HG02885 (cell line): ENCODE measurements around the gene SUSD3.
"Not testable (repeated sequence)": the region's sequence is repeated elsewhere in the genome, so short reads cannot be mapped to it uniquely, and the experiment has no call there.

Source experiments
- ATAC-seq: cut with Tn5 transposase; IDR thresholded peaks from one replicate; pipeline ENCODE4 v1.9.1; 2021; ENCODE audit warnings: mild to moderate bottlenecking; ENCODE audit not compliant: unreplicated experiment, poor library complexity

SUSD3 gene

DNA sequence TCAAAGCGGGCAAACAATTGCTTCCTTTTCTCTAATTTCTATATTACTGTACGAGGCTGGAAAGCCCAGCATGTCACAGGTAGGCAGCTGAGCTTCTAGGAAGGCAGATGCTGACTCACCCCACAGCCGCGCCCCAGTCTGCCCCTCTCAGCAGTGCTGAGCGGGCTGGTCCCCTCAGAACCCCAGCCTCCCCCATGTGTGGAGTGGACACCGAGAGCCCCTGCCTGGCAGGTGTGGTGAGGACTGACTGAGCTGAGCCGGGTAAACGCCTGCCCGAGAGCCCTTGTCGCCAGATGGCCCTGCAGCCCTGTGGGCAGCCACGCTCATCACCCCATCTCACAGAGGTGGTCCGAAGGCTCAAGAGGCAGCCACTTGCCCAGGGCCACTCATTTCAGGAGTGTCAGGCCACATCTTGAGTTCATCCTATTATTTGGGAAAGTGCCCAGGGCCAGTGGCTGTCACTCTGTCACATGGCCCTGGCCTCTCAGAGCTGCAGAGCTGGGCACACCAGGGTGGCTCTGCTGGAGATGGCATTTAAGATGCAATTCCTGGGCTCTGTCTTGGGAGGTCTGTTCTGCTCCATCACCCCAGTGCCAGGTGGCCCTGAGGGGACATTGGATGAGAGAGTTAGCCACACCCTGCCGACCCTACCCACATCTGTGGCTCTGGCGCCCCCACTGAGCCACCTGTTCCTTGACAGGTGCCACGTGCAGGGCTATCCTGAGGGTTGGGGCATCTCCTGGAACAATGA lies 50.0 kb downstream of the SUSD3 start:
- ATAC-seq = no peak

GRCh38 chr9:93110311-93110855 lies 51.9 kb downstream of the SUSD3 start:
- ATAC-seq = no peak

GRCh38 chr9:93111001-93111370 lies 52.5 kb downstream of the SUSD3 start:
- ATAC-seq = no peak

DNA sequence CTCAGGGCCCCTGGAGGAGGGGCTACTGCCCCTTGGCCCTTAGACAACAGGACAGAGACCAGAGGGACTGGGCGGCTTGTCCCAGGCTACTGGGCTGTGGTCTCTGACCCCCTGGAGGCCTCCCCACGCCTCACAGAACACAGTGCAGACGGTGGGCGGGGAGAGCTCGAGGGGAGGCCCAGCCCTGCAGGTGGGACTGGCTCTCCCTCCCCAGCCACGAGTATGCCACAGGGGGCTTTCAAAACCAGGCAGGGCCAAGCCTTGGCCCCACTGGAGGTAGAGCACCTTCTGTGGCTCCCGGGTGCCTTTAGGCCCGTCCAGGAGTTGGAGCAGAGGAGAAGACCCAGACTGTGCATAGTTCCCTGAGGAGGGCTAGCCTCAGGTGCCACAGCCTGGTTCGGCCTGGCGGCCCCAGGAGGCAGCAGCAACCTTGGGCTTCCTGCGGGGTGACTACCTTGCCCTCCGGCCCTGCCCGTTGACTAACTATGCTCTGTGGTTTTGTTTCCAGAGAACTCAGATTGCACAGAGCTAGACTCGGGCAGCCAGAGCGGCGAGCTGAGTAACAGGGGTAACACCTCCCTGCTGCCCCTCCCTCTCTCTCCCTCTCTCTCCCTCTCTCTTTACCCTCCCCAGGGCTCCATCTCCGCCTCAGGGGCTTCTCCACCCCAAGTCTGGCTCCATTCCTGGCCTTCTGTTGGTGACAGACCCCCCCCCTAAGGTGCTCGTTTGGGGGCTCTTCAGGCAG lies 53.0 kb downstream of the SUSD3 start:
- no peak for ATAC-seq

DNA sequence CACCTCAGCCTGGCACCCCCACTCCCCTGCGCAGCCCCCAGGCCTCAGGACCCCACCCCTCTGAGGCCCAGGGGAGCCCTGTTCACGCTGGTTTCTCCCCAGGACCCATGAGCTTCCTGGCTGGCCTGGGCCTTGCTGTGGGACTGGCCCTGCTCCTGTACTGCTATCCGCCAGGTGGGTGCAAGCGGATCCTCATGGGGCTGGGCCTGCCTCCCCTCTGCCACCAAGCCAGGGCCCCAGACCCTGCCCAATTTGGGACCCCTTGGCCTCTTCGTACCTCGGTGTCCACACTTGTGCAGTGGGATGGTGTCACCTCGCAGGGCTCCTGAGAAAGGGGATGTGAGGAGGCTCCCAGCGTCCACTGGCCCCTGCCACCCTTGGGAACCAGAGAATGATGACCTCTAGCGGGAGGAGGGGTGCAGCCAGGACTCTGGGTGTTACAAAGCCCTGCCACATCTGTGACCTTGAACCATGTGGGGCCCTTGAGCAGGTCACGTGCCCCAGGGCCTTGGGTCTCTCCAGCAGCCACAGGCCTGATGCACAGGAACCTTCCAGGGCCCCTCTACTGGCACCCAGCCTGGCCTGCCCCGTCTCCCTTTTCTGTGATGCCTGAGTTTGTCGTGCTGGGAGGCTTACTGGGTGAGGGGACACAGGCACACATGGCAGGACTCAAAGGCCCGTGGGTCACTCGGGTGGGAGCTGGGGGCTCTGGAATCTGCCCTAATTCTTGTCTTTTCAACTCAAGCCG lies 53.8 kb downstream of the SUSD3 start:
- ATAC-seq = no peak

- ATAC-seq = no peak
These were observed 54.4 kb downstream of the SUSD3 start for GRCh38 chr9:93112864-93113389.

- no peak for ATAC-seq
These were observed 55.9 kb downstream of the SUSD3 start for GRCh38 chr9:93114169-93114983.

GRCh38 chr9:93114984-93115335 lies 56.5 kb downstream of the SUSD3 start:
- ATAC-seq = no peak

- ATAC-seq = no peak
These were observed 57.1 kb downstream of the SUSD3 start for GRCh38 chr9:93115486-93116071.

GRCh38 chr9:93116072-93116961 lies 57.8 kb downstream of the SUSD3 start:
- no peak for ATAC-seq

DNA sequence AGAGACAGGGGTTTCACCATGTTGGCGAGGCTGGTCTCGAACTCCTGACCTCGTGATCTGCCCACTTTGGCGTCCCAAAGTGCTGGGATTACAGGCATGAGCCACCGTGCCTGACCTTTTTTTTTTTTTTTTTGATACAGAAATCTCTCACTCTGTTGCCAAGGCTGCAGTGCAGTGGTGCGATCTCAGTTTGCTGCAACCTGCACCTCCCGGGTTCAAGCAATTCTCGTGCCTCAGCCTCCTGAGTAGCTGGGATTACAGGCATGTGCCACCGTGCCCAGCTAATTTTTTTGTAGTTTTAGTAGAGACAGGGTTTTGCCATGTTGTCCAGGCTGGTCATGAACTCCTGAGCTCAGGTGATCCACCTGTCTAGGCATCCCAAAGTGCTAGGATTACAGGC lies 59.0 kb downstream of the SUSD3 start:
- not testable (repeated sequence) for ATAC-seq

- no peak for ATAC-seq
These were observed 59.7 kb downstream of the SUSD3 start for GRCh38 chr9:93117924-93118862.

DNA sequence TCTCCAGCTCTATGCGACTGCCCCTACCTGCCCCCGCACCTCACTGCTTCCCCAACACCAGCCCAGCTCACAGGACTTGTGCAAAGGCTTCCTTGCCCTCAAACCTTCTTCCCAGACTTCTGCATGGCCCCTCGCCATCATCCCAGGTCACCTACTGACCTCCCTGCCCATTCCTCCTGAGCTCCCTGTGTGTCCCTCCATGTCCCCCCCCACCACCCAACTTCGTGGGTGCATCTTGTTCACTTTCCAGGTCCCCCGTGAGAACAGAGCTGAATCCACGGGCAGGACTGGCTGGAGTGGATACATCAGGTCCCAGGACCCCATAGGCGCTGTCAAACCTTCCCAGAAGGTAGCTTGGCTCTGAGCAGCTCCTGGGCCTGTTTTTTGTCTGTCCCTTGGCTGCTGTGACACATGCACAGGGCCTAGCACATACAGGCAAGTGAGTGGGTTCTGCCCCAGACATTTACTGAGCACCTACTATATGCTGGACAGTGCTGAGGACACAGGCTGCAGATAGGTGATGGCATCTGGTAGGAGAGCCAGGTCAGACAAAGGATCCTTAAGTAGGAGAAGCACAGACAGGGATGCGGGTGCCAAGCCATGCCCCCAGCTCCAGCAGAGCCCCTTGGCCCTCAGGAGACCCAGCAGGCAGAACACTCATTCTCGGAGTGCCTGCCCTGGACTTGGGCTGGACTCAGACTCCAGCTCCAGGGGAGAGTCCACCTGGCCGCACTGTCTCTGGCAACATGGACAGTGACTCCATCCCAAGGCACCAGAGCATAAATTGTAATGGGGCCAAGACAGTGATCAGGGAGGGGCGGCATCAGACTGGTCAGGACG lies 60.6 kb downstream of the SUSD3 start:
- no peak for ATAC-seq

- no peak for ATAC-seq
These were observed 61.1 kb downstream of the SUSD3 start for GRCh38 chr9:93119703-93119952.

DNA sequence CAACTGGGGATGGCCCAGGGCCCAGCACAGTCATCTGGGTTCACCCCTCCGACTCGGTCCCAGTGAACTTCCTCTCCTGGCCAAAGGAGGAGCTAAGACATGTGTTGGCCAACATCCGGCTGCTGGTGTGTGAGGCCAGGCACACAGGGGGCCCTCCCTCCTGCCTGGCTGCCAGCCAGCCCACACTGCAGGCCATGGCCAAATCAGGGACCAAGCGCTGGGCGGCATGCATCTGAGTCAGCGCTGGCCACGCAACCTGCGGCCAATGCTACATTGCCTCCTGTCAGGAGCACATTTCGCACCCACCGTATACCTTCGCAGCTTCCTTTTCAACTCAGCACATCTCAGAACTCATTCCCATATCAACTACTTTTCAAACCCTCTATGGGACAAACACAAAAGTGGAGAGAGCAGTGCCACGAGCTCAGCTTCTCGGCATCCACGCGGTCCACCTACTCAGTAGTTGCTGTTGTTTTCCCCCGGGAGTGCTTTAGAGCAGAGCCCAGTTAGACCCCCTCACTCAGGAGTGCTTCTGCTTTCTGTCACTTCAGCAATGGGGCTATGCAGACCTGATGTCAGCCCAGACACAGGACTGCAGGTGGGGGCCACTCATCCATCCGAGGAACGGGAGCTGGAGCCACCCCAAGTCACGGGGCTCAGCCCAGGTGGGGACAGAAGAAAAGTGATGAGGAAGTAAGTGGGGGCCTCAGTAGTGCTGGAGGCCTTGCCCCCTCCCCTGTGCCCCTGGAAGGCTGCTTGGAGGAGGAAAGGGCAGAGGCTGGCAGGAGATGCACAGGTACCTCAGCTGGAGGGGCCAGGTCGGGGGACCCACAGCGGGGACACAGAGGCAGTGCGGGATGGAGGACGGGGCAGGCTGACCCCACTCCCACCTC lies 61.7 kb downstream of the SUSD3 start:
- ATAC-seq = peak; percentile 88

DNA sequence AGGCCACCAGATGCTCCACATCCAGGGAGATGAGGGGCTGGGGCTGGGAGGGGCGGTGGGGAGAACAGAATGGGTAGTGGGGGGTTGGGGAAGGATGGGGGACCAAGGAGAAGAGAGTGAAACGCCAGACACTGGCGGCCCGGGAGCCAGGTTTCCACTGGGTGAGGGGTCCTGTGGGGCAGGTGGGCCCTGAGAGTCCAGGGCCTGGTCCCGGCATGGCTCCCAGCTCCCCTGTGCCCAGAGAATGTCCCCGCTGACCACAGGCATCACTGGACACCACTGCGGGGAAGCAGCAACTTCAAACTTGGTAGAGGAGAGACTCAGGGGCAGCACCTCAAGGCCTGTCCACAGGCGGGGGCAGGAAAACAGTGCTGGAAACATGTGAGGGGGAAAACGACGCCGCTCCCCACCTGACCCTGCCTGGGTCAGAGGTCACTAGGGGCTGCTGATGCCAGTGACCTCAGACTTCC lies 62.4 kb downstream of the SUSD3 start:
- ATAC-seq = no peak
